K562 (cell line): ENCODE results near the gene IL24. TPM values are rescaled to one million over a fixed set of nuclear protein-coding genes. Genes with fewer than 3 reads are reported as not detected.
A peak's percentile ranks its signal among the peaks of the same experiment; 100 is the strongest.

Experiments
- ATAC-seq: fragments of 200-7000 bp; cut with Tn5 transposase; 3 replicates; pipeline ENCODE4 v1.9.1; 2020; ENCODE audit warnings: moderate library complexity
- BruUV-seq: library from RNA; stranded (reverse); fragments of 400-500 nt; replicated peaks from 2 replicates; lab custom pipeline; 2021; lab: Mats Ljungman, UMichigan
- CTCF ChIA-PET: fragments of 300-600 bp; formaldehyde crosslinking; extraction: SDS; loops from one replicate; lab custom pipeline; 2021; ENCODE audit warnings: low intra/inter-chr PET ratio; lab: Yijun Ruan, JAX
- POLR2A ChIA-PET: fragments of 300-600, 350-650 bp; sonication (Branson Sonifier 250); formaldehyde crosslinking; extraction: SDS; loops from one replicate; lab custom pipeline; 2021; ENCODE audit warnings: antibody characterized with exemption, inconsistent platforms; lab: Yijun Ruan, JAX
- DNase-seq, 4 experiments: peaks; one replicate each; pipeline versions ENCODE4 v3.0.0 to v3.0.0-alpha.2; 2011 to 2018; ENCODE audit warnings: low spot score in 3 of 4, mixed read lengths in 3 of 4; ENCODE audit errors: extremely low read depth in 1 of 4
- FAIRE-seq: peaks from 2 replicates; lab custom pipeline; 2011; peaks lifted over from hg19 to GRCh38; lab: Jason Lieb, UNC
- H2AFZ ChIP-seq: 2 replicates; pipeline ENCODE4 v1.6.0; 2011; ENCODE audit warnings: low read depth, low read length, control low read depth, inconsistent platforms
- H3K27ac ChIP-seq: fragments of 200-600 bp; 3 replicates; pipeline ENCODE4 v1.8.0; 2011; ENCODE audit warnings: low read depth, mild to moderate bottlenecking, control low read depth, inconsistent platforms, low read length, moderate library complexity, mixed read lengths; ENCODE audit errors: extremely low read depth
- H3K27me3 ChIP-seq, 2 experiments: fragments of 300-600 bp in 1 of 2; 2 replicates in 1 of 2; 3 replicates in 1 of 2; pipeline versions ENCODE4 v1.6.0 to v1.8.0; 2011; ENCODE audit warnings: inconsistent platforms in 2 of 2, low read length in 2 of 2, mild to moderate bottlenecking in 1 of 2, mixed read lengths in 1 of 2, moderate library complexity in 1 of 2; ENCODE audit not compliant: control insufficient read depth in 2 of 2, insufficient read depth in 2 of 2
- H3K36me3 ChIP-seq: fragments of 300-600 bp; 3 replicates; pipeline ENCODE4 v1.8.0; 2011; ENCODE audit warnings: mild to moderate bottlenecking, low read length, inconsistent platforms; ENCODE audit not compliant: control insufficient read depth, insufficient read depth
- H3K4me1 ChIP-seq, 2 experiments: fragments of 200-600 bp in 1 of 2; replicated peaks in 1 of 2; 2 replicates in 1 of 2; 3 replicates in 1 of 2; pipeline versions ENCODE4 v1.5.1 to v1.8.0; 2011; ENCODE audit warnings: inconsistent platforms in 2 of 2, low read length in 2 of 2, mild to moderate bottlenecking in 1 of 2, mixed read lengths in 1 of 2, moderate library complexity in 1 of 2; ENCODE audit not compliant: control insufficient read depth in 2 of 2, insufficient read depth in 2 of 2
- H3K4me2 ChIP-seq: 2 replicates; pipeline ENCODE4 v1.6.1; 2011; ENCODE audit warnings: low read length, control low read depth, inconsistent platforms, mixed read lengths; ENCODE audit not compliant: insufficient read depth
- H3K4me3 ChIP-seq: fragments of 200-600 bp; sonication (generic), shearing (Covaris generic); 2 replicates; pipeline ENCODE4 v1.5.1; 2016; ENCODE audit warnings: control low read depth, inconsistent platforms
- H3K79me2 ChIP-seq: fragments of 200-600 bp; 3 replicates; pipeline ENCODE4 v1.8.0; 2011; ENCODE audit warnings: low read length, inconsistent platforms; ENCODE audit not compliant: control insufficient read depth, insufficient read depth
- H3K9ac ChIP-seq, 2 experiments: 2 replicates each; pipeline versions ENCODE4 v1.6.0 to v1.6.1; 2011; ENCODE audit warnings: low read depth in 2 of 2, low read length in 2 of 2, control low read depth in 1 of 2, inconsistent platforms in 1 of 2, mild to moderate bottlenecking in 1 of 2, mixed read lengths in 1 of 2; ENCODE audit not compliant: insufficient read depth in 1 of 2
- H3K9me1 ChIP-seq: one replicate; pipeline ENCODE4 v1.6.0; 2011; ENCODE audit warnings: inconsistent platforms, mild to moderate bottlenecking, low read length, moderate library complexity; ENCODE audit not compliant: control insufficient read depth, insufficient read depth
- H3K9me3 ChIP-seq: replicated peaks from 2 replicates; pipeline ENCODE4 v1.5.1; 2011; ENCODE audit warnings: low read depth, low read length, inconsistent platforms; ENCODE audit not compliant: control insufficient read depth, insufficient read depth
- H4K20me1 ChIP-seq: replicated peaks from 2 replicates; pipeline ENCODE4 v1.6.1; 2011; ENCODE audit warnings: low read length, inconsistent platforms, mixed read lengths; ENCODE audit not compliant: control insufficient read depth, insufficient read depth
- ARID1B ChIP-seq: fragments of 450-650 bp; IDR thresholded peaks from 2 replicates; pipeline ENCODE4 v1.6.1; 2016; ENCODE audit warnings: antibody characterized with exemption, mild to moderate bottlenecking, inconsistent platforms
- ATF1 ChIP-seq, 2 experiments: fragments of 450-650 bp in 1 of 2; IDR thresholded peaks; 2 replicates each; pipeline ENCODE4 v1.6.1; 2016; ENCODE audit warnings: missing compliant biosample characterization in 1 of 2, missing genetic modification characterization in 1 of 2
- BCOR ChIP-seq: fragments of 450-650 bp; IDR thresholded peaks from 2 replicates; pipeline ENCODE4 v1.6.1; 2016
- CBFA2T2 ChIP-seq: fragments of 450-650 bp; conservative IDR thresholded peaks from 2 replicates; pipeline ENCODE4 v1.6.1; 2017; ENCODE audit warnings: mild to moderate bottlenecking
- CBFA2T3 ChIP-seq: fragments of 450-650 bp; IDR thresholded peaks from 2 replicates; pipeline ENCODE4 v1.6.1; 2017
- CEBPB ChIP-seq: fragments of 450-650 bp; IDR thresholded peaks from 2 replicates; pipeline ENCODE4 v1.6.1; 2016; ENCODE audit warnings: missing genetic modification characterization, missing compliant biosample characterization
- CREB1 ChIP-seq, 2 experiments: sonication (generic) in 1 of 2; formaldehyde crosslinking in 1 of 2; IDR thresholded peaks; 2 replicates each; pipeline versions ENCODE4 v1.6.1 to v1.8.0; 2012 to 2022; ENCODE audit warnings: inconsistent platforms in 1 of 2, mild to moderate bottlenecking in 1 of 2, missing genetic modification reagents in 1 of 2, moderate library complexity in 1 of 2
- CREM ChIP-seq: IDR thresholded peaks from 2 replicates; pipeline ENCODE4 v1.6.1; 2014; ENCODE audit warnings: antibody characterized with exemption, low read depth
- HOXB6 ChIP-seq: fragments of 250-450 bp; sonication (Bioruptor Pico); IDR thresholded peaks from 2 replicates; pipeline ENCODE4 v1.5.1; 2022; ENCODE audit warnings: mild to moderate bottlenecking, borderline replicate concordance
- IRF2 ChIP-seq: sonication (generic); formaldehyde crosslinking; IDR thresholded peaks from 2 replicates; pipeline ENCODE4 v1.8.1; 2022; ENCODE audit warnings: mild to moderate bottlenecking, missing genetic modification reagents
- KAT8 ChIP-seq: fragments of 450-650 bp; IDR thresholded peaks from 2 replicates; pipeline ENCODE4 v1.6.1; 2016; ENCODE audit warnings: low read depth, mild to moderate bottlenecking
- PCBP2 ChIP-seq: fragments of 200-400 bp; formaldehyde crosslinking; IDR thresholded peaks from 2 replicates; pipeline ENCODE4 v1.6.1; 2018; ENCODE audit warnings: low read length, low read depth, mild to moderate bottlenecking, moderate library complexity; ENCODE audit not compliant: poor library complexity, severe bottlenecking
- TAL1 ChIP-seq: fragments of 450-650 bp; IDR thresholded peaks from 2 replicates; pipeline ENCODE4 v1.6.1; 2016; ENCODE audit warnings: mild to moderate bottlenecking
- YY1 ChIP-seq, 3 experiments: IDR thresholded peaks; 2 replicates each; pipeline ENCODE4 v1.6.1; 2011; ENCODE audit warnings: low read length in 2 of 3, mild to moderate bottlenecking in 2 of 3, moderate library complexity in 2 of 3, borderline replicate concordance in 1 of 3, control low read depth in 1 of 3, low read depth in 1 of 3; ENCODE audit not compliant: insufficient read depth in 3 of 3, insufficient replicate concordance in 2 of 3, control insufficient read depth in 1 of 3, insufficient read length in 1 of 3; ENCODE audit errors: extremely low read depth in 1 of 3
- WGBS: fragments of 100-300 bp; shearing (Covaris generic); methylation state at CpG from one replicate; pipeline ENCODE4 v1.1.6; 2016; ENCODE audit warnings: low coverage, mixed read lengths; ENCODE audit not compliant: insufficient coverage; ENCODE audit errors: missing lambda C conversion rate; 5-methylcytosine and 5-hydroxymethylcytosine counted together
- in situ Hi-C: fragments of 300-500 bp; cut with MboI; formaldehyde crosslinking; loops from 4 replicates; pipeline ENCODE4 v1.15.0; 2018; ENCODE audit warnings: inconsistent platforms, mixed read lengths
- intact Hi-C: fragments of 100-400 bp; cut with micrococcal nuclease; formaldehyde crosslinking; loops from 2 replicates; pipeline ENCODE4 v1.14.2; 2022
- polyA plus RNA-seq, 8 experiments: library from polyadenylated mRNA; depleted of rRNA in 4 of 8; stranded (reverse) in 5 of 8; unstranded in 3 of 8; fragments of >200 nt; fragmentation: Nextera tagmentation in 2 of 8; fragmentation: Illumina TruSeq in 1 of 8; extraction: Ambion mirVana in 2 of 8; extraction: Trizol in 1 of 8; gene quantifications; 2 replicates each; pipeline versions ENCODE4 v1.2.1 to v1.2.3, GENCODE V29; 2011 to 2014; ENCODE audit warnings: inconsistent platforms in 1 of 8, missing spikeins in 1 of 8
- total RNA-seq, 7 experiments: library from RNA; depleted of rRNA in 6 of 7; stranded (reverse); fragments of >200 nt in 6 of 7; fragmentation: Illumina TruSeq in 2 of 7; extraction: Trizol in 2 of 7; gene quantifications; 2 replicates each; pipeline versions ENCODE4 v1.2.1 to v1.2.3, GENCODE V29; 2011 to 2021; ENCODE audit warnings: low replicate concordance in 1 of 7
- TF ChIP-seq, protein P1 (sequence below): sonication (generic); formaldehyde crosslinking; IDR thresholded peaks from 2 replicates; pipeline ENCODE4 v1.8.1; 2023; ENCODE audit warnings: mild to moderate bottlenecking, missing genetic modification reagents, moderate library complexity
- TF ChIP-seq, protein P2 (sequence below): fragments of 450-650 bp; conservative IDR thresholded peaks from 2 replicates; pipeline ENCODE4 v1.6.1; 2016; ENCODE audit warnings: missing genetic modification characterization, low read depth, mild to moderate bottlenecking, missing compliant biosample characterization, moderate library complexity
- TF ChIP-seq, protein P3 (sequence below): sonication (generic); IDR thresholded peaks from 2 replicates; pipeline ENCODE4 v1.6.1; 2016
- TF ChIP-seq, protein P4 (sequence below): fragments of 450-650 bp; IDR thresholded peaks from 2 replicates; pipeline ENCODE4 v1.6.1; 2016; ENCODE audit warnings: missing biosample characterization, missing genetic modification characterization

IL24 gene
- total and polyA plus RNA-seq, 9 of the 15 experiments (the other 6 are each of a cell fraction or from before 2014, with no cell fraction given): 0.04 to 0.19 TPM; not detected in 7

DNA sequence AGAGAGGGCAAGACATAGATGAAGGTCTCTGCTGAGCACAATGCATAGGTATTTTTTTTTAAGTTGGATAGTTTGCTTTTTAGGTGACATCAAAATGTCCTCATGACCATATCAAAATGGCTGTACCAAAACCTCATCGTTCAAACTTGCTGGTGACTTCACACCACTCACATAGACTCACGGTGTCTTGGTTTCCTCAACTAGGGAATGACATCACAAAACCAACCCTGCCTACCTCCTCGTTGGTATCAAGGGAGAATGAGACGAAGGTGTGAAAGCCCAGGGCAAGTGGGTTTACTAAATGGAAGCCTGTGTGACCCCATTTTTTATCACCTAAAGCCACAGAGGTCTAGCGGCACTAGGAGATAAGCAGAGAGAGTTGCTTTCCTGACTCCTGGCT is 47.5 kb downstream of the IL24 start:
- peak; percentile 44; the same call in 2 of the 3 replicates for ATAC-seq
- Histone ChIP-seq H3K27me3 (peaks cover 3 to 4% of the 10 kb centered on the region in 2 experiments; a peak in 2 of 5 replicates), H3K9me3 (no peaks in the 10 kb centered on the region), H3K27ac (no peak overlapping the region), H3K4me2 (peak overlapping the region; percentile 48; the same call in 1 of the 2 replicates), H3K36me3 (no peaks in the 10 kb centered on the region), H3K4me3 (no peak overlapping the region), H3K4me1 (peaks cover 25 to 34% of the 10 kb centered on the region in 2 experiments), H2AFZ (peak overlapping the region; percentile 76), H3K79me2 (no peaks in the 10 kb centered on the region), H4K20me1 (no peaks in the 10 kb centered on the region), H3K9me1 (no peaks in the 10 kb centered on the region), H3K9ac (no peak overlapping the region; a peak in 1 of 4 replicates)
- intact Hi-C loops: no loop called here
- ChIA-PET POLR2A (interaction anchor here (1.0 to 2.2 kb wide), 2 partner anchors 8 to 18 kb away, joined by 6 to 12 read pairs; no protein-coding TSS in a partner anchor), CTCF (no interaction called here)
- peak in 1 of 4 experiments; percentile 38 for DNase-seq
- in situ Hi-C loops: no loop called here
- BruUV-seq: no TSS peak
- 1% methylated on average over 5 of the region's 5 CpGs for WGBS
- peak; percentile 64 for FAIRE-seq
- TF ChIP-seq IRF2 (CRISPR knock-in tag) (no peak), CBFA2T2 (peak; percentile 30), CEBPB (tag) (no peak), TAL1 (0 out of 2 replicates have a peak, but pooled peaks have one; percentile 10), ARID1B (peak; percentile 32; the same call in 1 of the 2 replicates), PCBP2 (no peak), KAT8 (0 out of 2 replicates have a peak, but pooled peaks have one; percentile 30), CREB1 (IDR thresholded peaks at IDR 0.05) (0 out of 2 replicates have a peak, but pooled peaks have one; percentile 35), CREB1 (CRISPR knock-in tag; IDR thresholded peaks at IDR 0.05) (no peak), HOXB6 (no peak), CBFA2T3 (peak; percentile 55; the same call in 1 of the 2 replicates), CREM (0 out of 2 replicates have a peak, but pooled peaks have one; percentile 10), ATF1 (CRISPR knock-in tag; IDR thresholded peaks at IDR 0.05) (no peak), ATF1 (tag; IDR thresholded peaks at IDR 0.05) (peak; percentile 46; the same call in 1 of the 2 replicates), YY1 (IDR thresholded peaks at IDR 0.05; ENCODE audit: borderline replicate concordance in 1 of 3, control insufficient read depth in 1 of 3, extremely low read depth in 1 of 3, insufficient read depth in 3 of 3, insufficient read length in 1 of 3, insufficient replicate concordance in 2 of 3, low read depth in 1 of 3, low read length in 2 of 3) (peak in 1 of 3 experiments; percentile 65), BCOR (no peak)
- TF ChIP-seq, protein P1, sequence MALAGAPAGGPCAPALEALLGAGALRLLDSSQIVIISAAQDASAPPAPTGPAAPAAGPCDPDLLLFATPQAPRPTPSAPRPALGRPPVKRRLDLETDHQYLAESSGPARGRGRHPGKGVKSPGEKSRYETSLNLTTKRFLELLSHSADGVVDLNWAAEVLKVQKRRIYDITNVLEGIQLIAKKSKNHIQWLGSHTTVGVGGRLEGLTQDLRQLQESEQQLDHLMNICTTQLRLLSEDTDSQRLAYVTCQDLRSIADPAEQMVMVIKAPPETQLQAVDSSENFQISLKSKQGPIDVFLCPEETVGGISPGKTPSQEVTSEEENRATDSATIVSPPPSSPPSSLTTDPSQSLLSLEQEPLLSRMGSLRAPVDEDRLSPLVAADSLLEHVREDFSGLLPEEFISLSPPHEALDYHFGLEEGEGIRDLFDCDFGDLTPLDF: no peak
- TF ChIP-seq, protein P2, sequence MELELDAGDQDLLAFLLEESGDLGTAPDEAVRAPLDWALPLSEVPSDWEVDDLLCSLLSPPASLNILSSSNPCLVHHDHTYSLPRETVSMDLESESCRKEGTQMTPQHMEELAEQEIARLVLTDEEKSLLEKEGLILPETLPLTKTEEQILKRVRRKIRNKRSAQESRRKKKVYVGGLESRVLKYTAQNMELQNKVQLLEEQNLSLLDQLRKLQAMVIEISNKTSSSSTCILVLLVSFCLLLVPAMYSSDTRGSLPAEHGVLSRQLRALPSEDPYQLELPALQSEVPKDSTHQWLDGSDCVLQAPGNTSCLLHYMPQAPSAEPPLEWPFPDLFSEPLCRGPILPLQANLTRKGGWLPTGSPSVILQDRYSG (tag): 0 out of 2 replicates have a peak, but pooled peaks have one; percentile 24
- TF ChIP-seq, protein P3, sequence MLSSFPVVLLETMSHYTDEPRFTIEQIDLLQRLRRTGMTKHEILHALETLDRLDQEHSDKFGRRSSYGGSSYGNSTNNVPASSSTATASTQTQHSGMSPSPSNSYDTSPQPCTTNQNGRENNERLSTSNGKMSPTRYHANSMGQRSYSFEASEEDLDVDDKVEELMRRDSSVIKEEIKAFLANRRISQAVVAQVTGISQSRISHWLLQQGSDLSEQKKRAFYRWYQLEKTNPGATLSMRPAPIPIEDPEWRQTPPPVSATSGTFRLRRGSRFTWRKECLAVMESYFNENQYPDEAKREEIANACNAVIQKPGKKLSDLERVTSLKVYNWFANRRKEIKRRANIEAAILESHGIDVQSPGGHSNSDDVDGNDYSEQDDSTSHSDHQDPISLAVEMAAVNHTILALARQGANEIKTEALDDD: peak; percentile 29; the same call in 1 of the 2 replicates
- TF ChIP-seq, protein P4, sequence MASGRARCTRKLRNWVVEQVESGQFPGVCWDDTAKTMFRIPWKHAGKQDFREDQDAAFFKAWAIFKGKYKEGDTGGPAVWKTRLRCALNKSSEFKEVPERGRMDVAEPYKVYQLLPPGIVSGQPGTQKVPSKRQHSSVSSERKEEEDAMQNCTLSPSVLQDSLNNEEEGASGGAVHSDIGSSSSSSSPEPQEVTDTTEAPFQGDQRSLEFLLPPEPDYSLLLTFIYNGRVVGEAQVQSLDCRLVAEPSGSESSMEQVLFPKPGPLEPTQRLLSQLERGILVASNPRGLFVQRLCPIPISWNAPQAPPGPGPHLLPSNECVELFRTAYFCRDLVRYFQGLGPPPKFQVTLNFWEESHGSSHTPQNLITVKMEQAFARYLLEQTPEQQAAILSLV (tag): no peak
